K562 (cell line): ENCODE data around the gene GAK. TPM values are rescaled to one million over a fixed set of nuclear protein-coding genes. Genes with fewer than 3 reads are reported as not detected.

Source experiments
- POLR2G ChIP-seq: fragments of 200-400 bp; formaldehyde crosslinking; IDR thresholded peaks from 2 replicates; pipeline ENCODE4 v1.6.1; 2017; ENCODE audit warnings: low read depth, mild to moderate bottlenecking, antibody characterized with exemption, low read length, moderate library complexity
- RBFOX2 ChIP-seq: fragments of 200-400 bp; formaldehyde crosslinking; IDR thresholded peaks from 2 replicates; pipeline ENCODE4 v1.6.1; 2017; ENCODE audit warnings: low read depth, mild to moderate bottlenecking, low read length, moderate library complexity
- RFX1 ChIP-seq: fragments of 450-650 bp; IDR thresholded peaks from 2 replicates; pipeline ENCODE4 v1.6.1; 2016; ENCODE audit warnings: mild to moderate bottlenecking, moderate library complexity
- ZNF134 ChIP-seq: fragments of 250-450 bp; sonication (Bioruptor Pico); conservative IDR thresholded peaks from 2 replicates; pipeline ENCODE4 v1.4.0; 2020
- ZNF217 ChIP-seq: sonication (generic); formaldehyde crosslinking; IDR thresholded peaks from 2 replicates; pipeline ENCODE4 v1.8.0; 2022; ENCODE audit warnings: mild to moderate bottlenecking, missing genetic modification reagents
- polyA plus RNA-seq, 8 experiments: library from polyadenylated mRNA; depleted of rRNA in 4 of 8; stranded (reverse) in 5 of 8; unstranded in 3 of 8; fragments of >200 nt; fragmentation: Nextera tagmentation in 2 of 8; fragmentation: Illumina TruSeq in 1 of 8; extraction: Ambion mirVana in 2 of 8; extraction: Trizol in 1 of 8; gene quantifications; 2 replicates each; pipeline versions ENCODE4 v1.2.1 to v1.2.3, GENCODE V29; 2011 to 2014; ENCODE audit warnings: inconsistent platforms in 1 of 8, missing spikeins in 1 of 8
- total RNA-seq, 7 experiments: library from RNA; depleted of rRNA in 6 of 7; stranded (reverse); fragments of >200 nt in 6 of 7; fragmentation: Illumina TruSeq in 2 of 7; extraction: Trizol in 2 of 7; gene quantifications; 2 replicates each; pipeline versions ENCODE4 v1.2.1 to v1.2.3, GENCODE V29; 2011 to 2021; ENCODE audit warnings: low replicate concordance in 1 of 7
- TF ChIP-seq, protein P1 (sequence below): fragments of 450-650 bp; IDR thresholded peaks from 2 replicates; pipeline ENCODE4 v1.6.1; 2016; ENCODE audit warnings: mild to moderate bottlenecking, moderate library complexity

The GAK gene
- total and polyA plus RNA-seq, 9 of the 15 experiments (the other 6 are each of a cell fraction or from before 2014, with no cell fraction given), result 1.3 to 102 (median 16.2) TPM

DNA sequence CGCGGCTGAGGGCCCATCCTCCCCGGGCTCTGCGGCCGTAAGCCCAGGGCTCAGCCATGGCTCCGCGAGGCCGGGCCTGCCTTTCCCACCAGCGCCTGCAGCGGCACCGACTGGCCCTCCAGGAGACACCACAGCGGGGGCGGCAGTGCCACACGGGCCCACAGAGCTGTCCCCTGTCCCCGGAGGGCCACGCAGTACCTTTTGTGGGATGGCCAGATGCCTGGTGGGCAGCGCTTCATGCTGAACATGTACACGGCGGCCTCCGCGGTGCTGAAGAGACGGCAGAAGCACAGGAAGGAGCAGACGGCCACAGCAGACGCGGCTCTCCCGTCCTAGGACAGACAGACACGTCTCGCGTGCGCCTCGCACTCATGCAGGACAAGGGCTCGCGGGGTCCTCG is 50.4 kb downstream of the GAK start (continued):
- TF ChIP-seq, protein P1, sequence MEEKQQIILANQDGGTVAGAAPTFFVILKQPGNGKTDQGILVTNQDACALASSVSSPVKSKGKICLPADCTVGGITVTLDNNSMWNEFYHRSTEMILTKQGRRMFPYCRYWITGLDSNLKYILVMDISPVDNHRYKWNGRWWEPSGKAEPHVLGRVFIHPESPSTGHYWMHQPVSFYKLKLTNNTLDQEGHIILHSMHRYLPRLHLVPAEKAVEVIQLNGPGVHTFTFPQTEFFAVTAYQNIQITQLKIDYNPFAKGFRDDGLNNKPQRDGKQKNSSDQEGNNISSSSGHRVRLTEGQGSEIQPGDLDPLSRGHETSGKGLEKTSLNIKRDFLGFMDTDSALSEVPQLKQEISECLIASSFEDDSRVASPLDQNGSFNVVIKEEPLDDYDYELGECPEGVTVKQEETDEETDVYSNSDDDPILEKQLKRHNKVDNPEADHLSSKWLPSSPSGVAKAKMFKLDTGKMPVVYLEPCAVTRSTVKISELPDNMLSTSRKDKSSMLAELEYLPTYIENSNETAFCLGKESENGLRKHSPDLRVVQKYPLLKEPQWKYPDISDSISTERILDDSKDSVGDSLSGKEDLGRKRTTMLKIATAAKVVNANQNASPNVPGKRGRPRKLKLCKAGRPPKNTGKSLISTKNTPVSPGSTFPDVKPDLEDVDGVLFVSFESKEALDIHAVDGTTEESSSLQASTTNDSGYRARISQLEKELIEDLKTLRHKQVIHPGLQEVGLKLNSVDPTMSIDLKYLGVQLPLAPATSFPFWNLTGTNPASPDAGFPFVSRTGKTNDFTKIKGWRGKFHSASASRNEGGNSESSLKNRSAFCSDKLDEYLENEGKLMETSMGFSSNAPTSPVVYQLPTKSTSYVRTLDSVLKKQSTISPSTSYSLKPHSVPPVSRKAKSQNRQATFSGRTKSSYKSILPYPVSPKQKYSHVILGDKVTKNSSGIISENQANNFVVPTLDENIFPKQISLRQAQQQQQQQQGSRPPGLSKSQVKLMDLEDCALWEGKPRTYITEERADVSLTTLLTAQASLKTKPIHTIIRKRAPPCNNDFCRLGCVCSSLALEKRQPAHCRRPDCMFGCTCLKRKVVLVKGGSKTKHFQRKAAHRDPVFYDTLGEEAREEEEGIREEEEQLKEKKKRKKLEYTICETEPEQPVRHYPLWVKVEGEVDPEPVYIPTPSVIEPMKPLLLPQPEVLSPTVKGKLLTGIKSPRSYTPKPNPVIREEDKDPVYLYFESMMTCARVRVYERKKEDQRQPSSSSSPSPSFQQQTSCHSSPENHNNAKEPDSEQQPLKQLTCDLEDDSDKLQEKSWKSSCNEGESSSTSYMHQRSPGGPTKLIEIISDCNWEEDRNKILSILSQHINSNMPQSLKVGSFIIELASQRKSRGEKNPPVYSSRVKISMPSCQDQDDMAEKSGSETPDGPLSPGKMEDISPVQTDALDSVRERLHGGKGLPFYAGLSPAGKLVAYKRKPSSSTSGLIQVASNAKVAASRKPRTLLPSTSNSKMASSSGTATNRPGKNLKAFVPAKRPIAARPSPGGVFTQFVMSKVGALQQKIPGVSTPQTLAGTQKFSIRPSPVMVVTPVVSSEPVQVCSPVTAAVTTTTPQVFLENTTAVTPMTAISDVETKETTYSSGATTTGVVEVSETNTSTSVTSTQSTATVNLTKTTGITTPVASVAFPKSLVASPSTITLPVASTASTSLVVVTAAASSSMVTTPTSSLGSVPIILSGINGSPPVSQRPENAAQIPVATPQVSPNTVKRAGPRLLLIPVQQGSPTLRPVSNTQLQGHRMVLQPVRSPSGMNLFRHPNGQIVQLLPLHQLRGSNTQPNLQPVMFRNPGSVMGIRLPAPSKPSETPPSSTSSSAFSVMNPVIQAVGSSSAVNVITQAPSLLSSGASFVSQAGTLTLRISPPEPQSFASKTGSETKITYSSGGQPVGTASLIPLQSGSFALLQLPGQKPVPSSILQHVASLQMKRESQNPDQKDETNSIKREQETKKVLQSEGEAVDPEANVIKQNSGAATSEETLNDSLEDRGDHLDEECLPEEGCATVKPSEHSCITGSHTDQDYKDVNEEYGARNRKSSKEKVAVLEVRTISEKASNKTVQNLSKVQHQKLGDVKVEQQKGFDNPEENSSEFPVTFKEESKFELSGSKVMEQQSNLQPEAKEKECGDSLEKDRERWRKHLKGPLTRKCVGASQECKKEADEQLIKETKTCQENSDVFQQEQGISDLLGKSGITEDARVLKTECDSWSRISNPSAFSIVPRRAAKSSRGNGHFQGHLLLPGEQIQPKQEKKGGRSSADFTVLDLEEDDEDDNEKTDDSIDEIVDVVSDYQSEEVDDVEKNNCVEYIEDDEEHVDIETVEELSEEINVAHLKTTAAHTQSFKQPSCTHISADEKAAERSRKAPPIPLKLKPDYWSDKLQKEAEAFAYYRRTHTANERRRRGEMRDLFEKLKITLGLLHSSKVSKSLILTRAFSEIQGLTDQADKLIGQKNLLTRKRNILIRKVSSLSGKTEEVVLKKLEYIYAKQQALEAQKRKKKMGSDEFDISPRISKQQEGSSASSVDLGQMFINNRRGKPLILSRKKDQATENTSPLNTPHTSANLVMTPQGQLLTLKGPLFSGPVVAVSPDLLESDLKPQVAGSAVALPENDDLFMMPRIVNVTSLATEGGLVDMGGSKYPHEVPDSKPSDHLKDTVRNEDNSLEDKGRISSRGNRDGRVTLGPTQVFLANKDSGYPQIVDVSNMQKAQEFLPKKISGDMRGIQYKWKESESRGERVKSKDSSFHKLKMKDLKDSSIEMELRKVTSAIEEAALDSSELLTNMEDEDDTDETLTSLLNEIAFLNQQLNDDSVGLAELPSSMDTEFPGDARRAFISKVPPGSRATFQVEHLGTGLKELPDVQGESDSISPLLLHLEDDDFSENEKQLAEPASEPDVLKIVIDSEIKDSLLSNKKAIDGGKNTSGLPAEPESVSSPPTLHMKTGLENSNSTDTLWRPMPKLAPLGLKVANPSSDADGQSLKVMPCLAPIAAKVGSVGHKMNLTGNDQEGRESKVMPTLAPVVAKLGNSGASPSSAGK, result no peak
- TF ChIP-seq RBFOX2 (no peak), ZNF217 (CRISPR knock-in tag) (no peak), POLR2G (peak; percentile 47; the same call in 1 of the 2 replicates), ZNF134 (CRISPR knock-in tag) (no peak), RFX1 (no peak)
